IMR-90 (cell line): ENCODE results near the gene VWA8. TPM values are rescaled to one million over a fixed set of nuclear protein-coding genes. Genes with fewer than 3 reads are reported as not detected.

ENCODE experiments used
- ATAC-seq: fragments of 200-7000 bp; cut with Tn5 transposase; 2 replicates; pipeline ENCODE4 v1.9.1; 2020; ENCODE audit warnings: low read depth, mild to moderate bottlenecking, moderate library complexity
- BruUV-seq: library from RNA; stranded (reverse); fragments of 400-500 nt; replicated peaks from 2 replicates; lab custom pipeline; 2021; lab: Mats Ljungman, UMichigan
- CTCF ChIA-PET: fragments of 300-600 bp; formaldehyde crosslinking; extraction: SDS; loops from one replicate; lab custom pipeline; 2021; ENCODE audit warnings: antibody characterized with exemption; lab: Yijun Ruan, JAX
- POLR2A ChIA-PET: fragments of 300-600 bp; sonication (Branson Sonifier 250); formaldehyde crosslinking; loops from one replicate; lab custom pipeline; 2022; ENCODE audit warnings: antibody characterized with exemption; ENCODE audit not compliant: unreplicated experiment; lab: Charles Lee
- DNase-seq: peaks from one replicate; pipeline ENCODE4 v3.0.0; 2013
- H2AFZ ChIP-seq: replicated peaks from 2 replicates; pipeline ENCODE3; 2013; ENCODE audit warnings: low read length, mild to moderate bottlenecking; ENCODE audit not compliant: poor library complexity
- H2AK5ac ChIP-seq: 2 replicates; pipeline ENCODE4 v1.6.1; 2013; ENCODE audit warnings: low read depth, low read length, inconsistent platforms
- H2AK9ac ChIP-seq: replicated peaks from 2 replicates; pipeline ENCODE3; 2013; ENCODE audit warnings: mild to moderate bottlenecking, low read depth, low read length, moderate library complexity; ENCODE audit not compliant: poor library complexity
- H2BK120ac ChIP-seq: 2 replicates; pipeline ENCODE4 v1.6.1; 2013; ENCODE audit warnings: low read depth, low read length, inconsistent platforms
- H2BK15ac ChIP-seq: 3 replicates; pipeline ENCODE4 v1.6.1; 2013; ENCODE audit warnings: low read depth, low read length, inconsistent platforms
- H2BK20ac ChIP-seq: 2 replicates; pipeline ENCODE4 v1.6.1; 2013; ENCODE audit warnings: low read depth, mild to moderate bottlenecking, inconsistent platforms, low read length, moderate library complexity
- H2BK5ac ChIP-seq: 2 replicates; pipeline ENCODE4 v1.6.1; 2013; ENCODE audit warnings: mild to moderate bottlenecking, low read depth, low read length, inconsistent platforms; ENCODE audit not compliant: poor library complexity, severe bottlenecking
- H3K14ac ChIP-seq: replicated peaks from 2 replicates; pipeline ENCODE4 v1.6.1; 2013; ENCODE audit warnings: low read depth, low read length, inconsistent platforms
- H3K18ac ChIP-seq: 2 replicates; pipeline ENCODE4 v1.6.1; 2013; ENCODE audit warnings: low read depth, low read length, control low read depth
- H3K23ac ChIP-seq: 2 replicates; pipeline ENCODE4 v1.6.1; 2013; ENCODE audit warnings: low read depth, low read length, inconsistent platforms
- H3K27ac ChIP-seq: 2 replicates; pipeline ENCODE4 v1.5.1; 2013; ENCODE audit warnings: mild to moderate bottlenecking, control low read depth, low read length; ENCODE audit not compliant: insufficient read depth
- H3K27me3 ChIP-seq: 2 replicates; pipeline ENCODE4 v1.6.1; 2013; ENCODE audit warnings: low read length; ENCODE audit not compliant: control insufficient read depth, insufficient read depth
- H3K36me3 ChIP-seq: 2 replicates; pipeline ENCODE4 v1.6.1; 2013; ENCODE audit warnings: low read length, mixed read lengths; ENCODE audit not compliant: control insufficient read depth, insufficient read depth
- H3K4ac ChIP-seq: 2 replicates; pipeline ENCODE4 v1.6.1; 2013; ENCODE audit warnings: low read depth, low read length, inconsistent platforms
- H3K4me1 ChIP-seq: 2 replicates; pipeline ENCODE4 v1.6.1; 2013; ENCODE audit warnings: low read length, mixed read lengths; ENCODE audit not compliant: control insufficient read depth, insufficient read depth
- H3K4me2 ChIP-seq: 2 replicates; pipeline ENCODE4 v1.6.1; 2013; ENCODE audit warnings: low read depth, mild to moderate bottlenecking, control low read depth, low read length, moderate library complexity
- H3K4me3 ChIP-seq: 2 replicates; pipeline ENCODE4 v1.5.1; 2013; ENCODE audit warnings: low read depth, mild to moderate bottlenecking, control low read depth, low read length, moderate library complexity; ENCODE audit not compliant: insufficient read depth
- H3K56ac ChIP-seq: 2 replicates; pipeline ENCODE4 v1.6.1; 2013; ENCODE audit warnings: low read length, inconsistent platforms; ENCODE audit not compliant: insufficient read depth; ENCODE audit errors: extremely low read depth
- H3K79me1 ChIP-seq, 2 experiments: 2 replicates each; pipeline ENCODE4 v1.6.1; 2013; ENCODE audit warnings: low read length in 2 of 2, inconsistent platforms in 1 of 2, low read depth in 1 of 2
- H3K9ac ChIP-seq: 2 replicates; pipeline ENCODE4 v1.6.1; 2013; ENCODE audit warnings: low read depth, low read length, control low read depth
- H3K9me1 ChIP-seq: 2 replicates; pipeline ENCODE4 v1.6.1; 2013; ENCODE audit warnings: low read length, inconsistent platforms; ENCODE audit not compliant: insufficient read depth
- H3K9me3 ChIP-seq: 2 replicates; pipeline ENCODE4 v1.6.1; 2013; ENCODE audit warnings: low read length; ENCODE audit not compliant: control insufficient read depth, insufficient read depth
- H4K20me1 ChIP-seq: 2 replicates; pipeline ENCODE4 v1.6.1; 2013; ENCODE audit warnings: low read length, inconsistent platforms; ENCODE audit not compliant: insufficient read depth
- H4K5ac ChIP-seq: 2 replicates; pipeline ENCODE4 v1.6.1; 2013; ENCODE audit warnings: mild to moderate bottlenecking, low read depth, low read length, control low read depth
- H4K8ac ChIP-seq, 2 experiments: 2 replicates each; pipeline ENCODE4 v1.6.1; 2013; ENCODE audit warnings: low read depth in 2 of 2, low read length in 2 of 2, control low read depth in 1 of 2, inconsistent platforms in 1 of 2
- H4K91ac ChIP-seq: 2 replicates; pipeline ENCODE4 v1.6.1; 2013; ENCODE audit warnings: low read depth, low read length, inconsistent platforms; ENCODE audit not compliant: insufficient read depth
- CEBPB ChIP-seq: IDR thresholded peaks from 2 replicates; pipeline ENCODE4 v1.6.1; 2012; ENCODE audit warnings: low read depth, low read length, improper control_type of control experiment
- CHD1 ChIP-seq: IDR thresholded peaks from 2 replicates; pipeline ENCODE4 v1.6.1; 2012; ENCODE audit warnings: low read depth, low read length, improper control_type of control experiment
- FOS ChIP-seq: fragments of 150-350 bp; IDR thresholded peaks from 2 replicates; pipeline ENCODE4 v1.6.1; 2016; ENCODE audit warnings: low read depth, low read length
- MAFK ChIP-seq: IDR thresholded peaks from 2 replicates; pipeline ENCODE4 v1.6.1; 2012; ENCODE audit warnings: low read depth, low read length, improper control_type of control experiment
- MAZ ChIP-seq: IDR thresholded peaks from 2 replicates; pipeline ENCODE4 v1.6.1; 2012; ENCODE audit warnings: low read depth, mild to moderate bottlenecking, low read length, improper control_type of control experiment, moderate library complexity, borderline replicate concordance
- MXI1 ChIP-seq: IDR thresholded peaks from 2 replicates; pipeline ENCODE4 v1.6.1; 2012; ENCODE audit warnings: low read depth, mild to moderate bottlenecking, low read length, moderate library complexity, borderline replicate concordance
- NFE2L2 ChIP-seq: fragments of 150-350 bp; IDR thresholded peaks from 2 replicates; pipeline ENCODE4 v1.6.1; 2016; ENCODE audit warnings: low read depth, mild to moderate bottlenecking, low read length
- POLR2A ChIP-seq: IDR thresholded peaks from 2 replicates; pipeline ENCODE4 v1.6.1; 2012; ENCODE audit warnings: mild to moderate bottlenecking, low read depth, low read length
- RAD21 ChIP-seq: IDR thresholded peaks from 2 replicates; pipeline ENCODE4 v1.6.1; 2012; ENCODE audit warnings: low read length, improper control_type of control experiment
- SMC3 ChIP-seq: fragments of 150-350 bp; IDR thresholded peaks from 2 replicates; pipeline ENCODE4 v1.6.1; 2016; ENCODE audit warnings: low read depth, mild to moderate bottlenecking, antibody characterized with exemption, low read length, moderate library complexity
- USF2 ChIP-seq: fragments of 150-350 bp; IDR thresholded peaks from 2 replicates; pipeline ENCODE4 v1.6.1; 2017; ENCODE audit warnings: mild to moderate bottlenecking, antibody characterized with exemption, low read length, low read depth
- WGBS, 2 experiments: methylation state at CpG; one replicate each; pipeline versions ENCODE4 v1.1.5 to v1.1.7; 2013; ENCODE audit warnings: missing lambda C conversion rate in 2 of 2; ENCODE audit not compliant: insufficient read length in 1 of 2; ENCODE audit errors: extremely low coverage in 2 of 2; 5-methylcytosine and 5-hydroxymethylcytosine counted together
- dilution Hi-C: fragments of 300-500 bp; cut with HindIII; formaldehyde crosslinking; loops from one replicate; pipeline ENCODE4 v1.14.3; 2018; ENCODE audit warnings: low sequenced_read_pairs; ENCODE audit not compliant: unreplicated experiment
- in situ Hi-C: fragments of 300-500 bp; cut with MboI; formaldehyde crosslinking; loops from 3 replicates; pipeline ENCODE4 v1.14.3; 2019; ENCODE audit warnings: low sequenced_read_pairs, inconsistent platforms, mixed read lengths
- intact Hi-C: fragments of 100-400 bp; cut with micrococcal nuclease; formaldehyde crosslinking; loops from 2 replicates; pipeline ENCODE4 v1.10.0; 2022
- polyA plus RNA-seq, 3 experiments: library from polyadenylated mRNA; depleted of rRNA; stranded (reverse); fragments of >200 nt; gene quantifications; 2 replicates each; pipeline ENCODE4 v1.2.3, GENCODE V29; 2012; ENCODE audit warnings: low replicate concordance in 1 of 3
- total RNA-seq: library from RNA; depleted of rRNA; stranded (reverse); fragments of >200 nt; gene quantifications from 2 replicates; pipeline ENCODE4 v1.2.3, GENCODE V29; 2012
- TF ChIP-seq, protein P1 (sequence below): conservative IDR thresholded peaks from 2 replicates; pipeline ENCODE4 v1.5.1; 2012; ENCODE audit warnings: mild to moderate bottlenecking, low read depth, low read length, improper control_type of control experiment

VWA8 gene
- total and polyA plus RNA-seq, 2 of the 4 experiments (the other 2 are of a cell fraction), result 5.9 to 18.3 TPM

DNA sequence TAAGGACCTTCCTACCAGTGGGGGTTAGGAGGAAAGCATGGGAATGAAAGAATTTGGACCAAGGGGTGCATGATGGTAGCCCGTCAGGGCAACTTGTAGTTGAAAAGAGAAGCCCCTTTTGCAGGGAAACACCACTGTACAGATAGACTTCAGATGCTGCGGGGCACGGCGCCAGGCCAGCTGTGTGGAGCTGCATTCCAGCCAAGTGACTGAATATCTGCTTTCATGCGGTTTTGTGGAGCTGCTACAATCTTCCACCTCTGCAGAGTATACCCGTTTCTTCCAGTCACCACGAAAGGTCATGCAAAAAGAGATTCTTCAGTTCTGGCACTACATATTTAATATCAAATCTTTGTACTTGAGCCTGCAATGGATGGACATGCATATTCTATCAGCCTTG, 398.8 kb downstream of the VWA8 start (continued):
- no peak for TF ChIP-seq USF2

DNA sequence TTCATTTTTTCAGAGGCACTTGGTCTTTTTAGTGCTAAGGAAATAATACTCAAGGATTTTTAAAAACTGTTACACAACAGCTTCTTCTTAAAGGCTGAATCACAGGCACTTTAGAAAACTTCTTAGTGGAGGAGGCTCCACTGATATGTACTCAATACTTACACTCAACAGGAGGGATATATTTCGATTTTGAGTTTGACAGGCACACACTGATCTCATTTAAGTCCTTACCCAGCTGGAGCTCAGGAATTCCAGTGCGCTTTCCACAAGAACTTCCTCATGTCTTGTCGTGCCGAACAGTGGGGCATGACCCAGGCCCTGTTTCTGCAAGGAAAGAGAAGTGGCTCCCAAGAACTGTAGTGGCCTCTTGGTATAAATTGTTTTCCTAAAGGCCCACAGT, 399.7 kb downstream of the VWA8 start:
- H3K9me3 ChIP-seq, result no peaks in the 10 kb centered on the region
- no peaks in the 10 kb centered on the region for H3K36me3 ChIP-seq
- H2AFZ ChIP-seq, result no peak overlapping the region
- ChIA-PET POLR2A (no interaction called here), CTCF (interaction anchor here (0.8 kb wide), 1 partner anchor 28 kb away, joined by 3 read pairs; no protein-coding TSS in a partner anchor)
- peak overlapping the region; percentile 51 for H2BK120ac ChIP-seq
- H4K20me1 ChIP-seq, result no peaks in the 10 kb centered on the region
- ATAC-seq (no peak; the same call in 1 of the 2 replicates), DNase-seq (peak; percentile 43)
- H3K79me1 ChIP-seq, result no peaks in the 10 kb centered on the region
- 0 out of 2 replicates have a peak overlapping the region, but pooled peaks have one; percentile 34 for H3K27ac ChIP-seq
- no peak overlapping the region; the same call in 1 of the 2 replicates for H3K56ac ChIP-seq
- 0 out of 2 replicates have a peak overlapping the region, but pooled peaks have one; percentile 19 for H3K14ac ChIP-seq
- peak overlapping the region; percentile 21; the same call in 1 of the 2 replicates for H2BK20ac ChIP-seq
- H3K9ac ChIP-seq, result no peak overlapping the region
- peak overlapping the region in 1 of 2 experiments; percentile 44; a peak in 2 of 4 replicates for H4K8ac ChIP-seq
- H3K4ac ChIP-seq, result peak overlapping the region; percentile 11; the same call in 1 of the 2 replicates
- H3K23ac ChIP-seq, result 0 out of 2 replicates have a peak overlapping the region, but pooled peaks have one; percentile 55
- no TSS peak for BruUV-seq
- no peak overlapping the region; the same call in 1 of the 2 replicates for H4K91ac ChIP-seq
- H3K27me3 ChIP-seq, result no peaks in the 10 kb centered on the region
- H2BK5ac ChIP-seq, result no peak overlapping the region
- no peak overlapping the region for H3K4me2 ChIP-seq
- H3K4me3 ChIP-seq, result no peak overlapping the region
- peaks cover 10% of the 10 kb centered on the region; the same call in 1 of the 2 replicates for H3K9me1 ChIP-seq
- WGBS, 2 experiments, result no CpG with 5 or more reads among the region's 4 CpGs
- dilution Hi-C loops, result no loop called here
- 0 out of 2 replicates have a peak overlapping the region, but pooled peaks have one; percentile 31 for H3K18ac ChIP-seq
- H4K5ac ChIP-seq, result peak overlapping the region; percentile 64; the same call in 1 of the 2 replicates
- H2AK5ac ChIP-seq, result peak overlapping the region; percentile 84
- intact Hi-C loops, result loop anchor here (10.0 kb wide), 1 partner anchor 84 kb away; no protein-coding TSS in a partner anchor
- no peak overlapping the region for H2AK9ac ChIP-seq
- in situ Hi-C loops, result no loop called here
- peak overlapping the region; percentile 72; the same call in 1 of the 3 replicates for H2BK15ac ChIP-seq
- H3K4me1 ChIP-seq, result peaks cover 23% of the 10 kb centered on the region
- TF ChIP-seq MAFK (no peak), MAZ (no peak), SMC3 (no peak), FOS (no peak), POLR2A (no peak), CEBPB (peak; percentile 55), MXI1 (no peak), CHD1 (no peak), NFE2L2 (no peak), USF2 (no peak), RAD21 (no peak)
- TF ChIP-seq, protein P1, sequence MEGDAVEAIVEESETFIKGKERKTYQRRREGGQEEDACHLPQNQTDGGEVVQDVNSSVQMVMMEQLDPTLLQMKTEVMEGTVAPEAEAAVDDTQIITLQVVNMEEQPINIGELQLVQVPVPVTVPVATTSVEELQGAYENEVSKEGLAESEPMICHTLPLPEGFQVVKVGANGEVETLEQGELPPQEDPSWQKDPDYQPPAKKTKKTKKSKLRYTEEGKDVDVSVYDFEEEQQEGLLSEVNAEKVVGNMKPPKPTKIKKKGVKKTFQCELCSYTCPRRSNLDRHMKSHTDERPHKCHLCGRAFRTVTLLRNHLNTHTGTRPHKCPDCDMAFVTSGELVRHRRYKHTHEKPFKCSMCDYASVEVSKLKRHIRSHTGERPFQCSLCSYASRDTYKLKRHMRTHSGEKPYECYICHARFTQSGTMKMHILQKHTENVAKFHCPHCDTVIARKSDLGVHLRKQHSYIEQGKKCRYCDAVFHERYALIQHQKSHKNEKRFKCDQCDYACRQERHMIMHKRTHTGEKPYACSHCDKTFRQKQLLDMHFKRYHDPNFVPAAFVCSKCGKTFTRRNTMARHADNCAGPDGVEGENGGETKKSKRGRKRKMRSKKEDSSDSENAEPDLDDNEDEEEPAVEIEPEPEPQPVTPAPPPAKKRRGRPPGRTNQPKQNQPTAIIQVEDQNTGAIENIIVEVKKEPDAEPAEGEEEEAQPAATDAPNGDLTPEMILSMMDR, result no peak
